CD4-positive, alpha-beta T cell treated with Interleukin-4 for 4 hours (primary cell): ENCODE data around the gene ACSL5.
A peak's percentile ranks its signal among the peaks of the same experiment; 100 is the strongest.

Experiments used
- DNase-seq: peaks from one replicate; pipeline ENCODE4 v3.0.0-alpha.2; 2020

Gene ACSL5

GRCh38 chr10:112471878-112472487 lies 98.1 kb downstream of the ACSL5 start:
- peak; percentile 55 for DNase-seq

- DNase-seq = peak; percentile 6
Measured at GRCh38 chr10:112475575-112476218, 101.8 kb downstream of the ACSL5 start.
